Measurements from ENCODE around the gene NECAB2.

Gene NECAB2

DNA sequence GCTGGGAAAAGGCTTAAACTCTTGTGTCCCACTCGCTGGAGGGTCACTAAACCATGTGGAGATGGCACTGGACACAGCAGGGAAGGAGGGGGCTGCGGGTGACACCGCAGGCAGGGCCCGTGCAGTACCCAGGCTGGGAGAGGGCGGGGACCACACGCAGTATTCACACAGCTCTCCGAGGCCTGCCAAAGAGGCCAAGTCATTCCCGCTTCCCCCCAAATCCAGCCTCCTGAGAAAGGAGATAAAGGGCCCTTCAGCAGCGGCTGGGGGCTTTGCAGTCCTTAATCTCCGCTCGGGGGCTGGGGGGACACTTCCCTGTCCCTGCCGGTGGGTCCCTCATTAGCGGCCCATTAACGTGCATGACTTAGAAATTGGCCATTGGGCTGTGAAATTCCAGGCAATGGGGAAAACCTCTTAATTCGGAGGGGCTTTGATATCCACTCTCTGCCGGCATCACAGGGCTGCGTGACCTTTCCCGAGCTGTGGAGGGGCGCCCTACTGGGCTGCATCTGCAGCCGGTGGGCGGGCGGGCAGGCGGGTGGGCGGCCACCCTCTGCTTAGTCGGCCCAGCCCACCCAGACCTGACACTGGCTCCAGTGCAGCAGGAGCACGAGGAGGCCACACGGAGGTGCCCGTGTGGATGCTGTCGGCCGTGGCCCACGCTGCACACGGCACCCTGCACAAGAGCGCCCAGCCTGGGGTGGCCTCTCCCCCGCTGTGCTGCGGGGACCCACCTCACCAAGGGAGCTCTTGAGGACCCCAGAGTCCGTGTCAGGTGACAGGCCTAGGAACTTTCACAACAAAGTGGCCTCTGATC lies 77.2 kb downstream of the NECAB2 start:
- DNase-seq (ENCODE audit: low spot score): no peak

DNA sequence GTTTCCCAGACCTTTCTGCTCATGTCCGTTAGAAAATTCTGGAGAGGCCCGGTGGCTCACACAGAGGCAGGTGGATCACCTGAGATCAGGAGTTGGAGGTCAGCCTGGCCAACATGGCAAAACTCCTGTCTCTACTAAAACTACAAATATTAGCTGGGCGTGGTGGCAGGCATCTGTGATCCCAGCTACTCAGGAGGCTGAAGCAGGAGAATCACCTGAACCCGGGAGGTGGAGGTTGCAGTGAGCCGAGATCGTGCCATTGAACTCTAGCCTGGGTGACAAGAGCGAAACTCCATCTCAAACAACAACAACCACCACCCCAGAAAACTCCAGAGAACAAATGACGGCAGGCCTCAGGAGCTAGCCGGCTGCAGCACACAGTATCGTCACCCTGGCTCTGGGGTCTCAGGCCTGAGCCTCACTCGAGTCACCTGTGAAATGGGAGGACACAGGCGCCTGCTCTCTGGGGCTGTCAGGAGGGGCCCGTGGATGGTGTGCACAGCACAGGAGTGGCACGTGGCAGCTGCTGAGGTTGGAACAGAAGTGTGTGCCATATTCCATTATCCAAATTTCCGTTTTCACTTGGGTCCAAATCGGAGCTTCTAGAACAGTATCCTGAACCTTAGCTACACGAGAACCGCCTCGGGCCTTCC lies 77.9 kb downstream of the NECAB2 start:
- DNase-seq (ENCODE audit: low spot score): no peak

DNA sequence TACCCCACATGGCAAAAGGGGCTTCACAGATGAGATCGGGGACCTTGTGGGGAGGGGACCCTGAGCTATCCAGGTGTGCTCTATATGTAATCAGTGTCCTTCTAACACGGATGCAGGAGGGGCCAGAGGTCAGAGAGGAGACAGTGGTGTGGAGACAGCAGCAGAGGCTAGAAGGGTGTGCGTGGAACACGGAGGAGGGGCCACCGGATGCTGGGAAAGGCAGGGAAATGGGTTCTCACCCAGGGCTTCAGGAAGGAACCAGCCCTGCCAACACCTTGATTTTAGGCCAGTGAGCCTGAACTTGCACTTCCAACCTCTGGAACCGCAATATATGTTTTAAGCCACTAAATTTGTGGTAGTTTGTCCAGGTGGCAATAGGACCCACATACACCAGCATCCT lies 79.2 kb downstream of the NECAB2 start:
- no peak for DNase-seq (ENCODE audit: low spot score)

DNA sequence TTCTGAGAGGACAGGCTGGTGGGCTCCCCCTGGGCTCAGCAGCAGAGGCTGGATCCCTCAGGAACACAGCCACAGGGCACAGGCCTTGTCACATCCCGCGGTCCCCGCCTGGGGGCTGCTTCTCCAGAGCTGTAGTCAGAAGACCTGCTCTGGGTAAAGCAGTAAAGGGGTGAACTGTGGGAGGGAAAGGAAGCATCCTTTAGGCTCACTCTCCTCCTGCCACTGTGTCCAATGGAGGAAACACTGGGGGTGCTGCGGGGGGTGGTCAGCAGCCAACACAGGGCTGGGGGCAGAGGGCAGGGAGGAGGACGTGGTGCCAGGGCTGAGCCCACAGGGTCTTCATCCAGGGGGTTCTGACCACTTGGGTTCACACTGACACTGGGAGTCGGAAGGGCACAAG lies 79.6 kb downstream of the NECAB2 start:
- no peak for DNase-seq (ENCODE audit: low spot score)

DNA sequence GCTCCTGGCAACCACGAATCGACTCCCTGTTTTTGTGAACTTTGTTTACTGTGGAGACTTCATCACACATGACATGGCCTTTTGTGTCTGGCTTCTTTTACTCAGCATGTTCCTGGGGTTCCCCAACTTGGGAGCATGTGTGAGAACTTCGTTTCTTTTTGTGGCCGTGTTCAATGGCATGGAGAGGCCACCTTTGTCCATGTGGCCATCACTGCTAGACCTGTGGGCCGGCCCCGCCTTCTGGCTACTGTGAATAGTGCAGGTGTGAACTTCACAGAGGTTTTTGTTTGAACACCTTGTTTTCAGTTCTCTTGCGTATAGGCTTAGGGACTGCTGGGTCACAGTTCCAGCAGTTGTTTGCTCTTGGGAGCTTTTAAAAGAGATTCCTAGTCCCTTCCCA lies 80.2 kb downstream of the NECAB2 start:
- DNase-seq (ENCODE audit: low spot score): no peak

DNA sequence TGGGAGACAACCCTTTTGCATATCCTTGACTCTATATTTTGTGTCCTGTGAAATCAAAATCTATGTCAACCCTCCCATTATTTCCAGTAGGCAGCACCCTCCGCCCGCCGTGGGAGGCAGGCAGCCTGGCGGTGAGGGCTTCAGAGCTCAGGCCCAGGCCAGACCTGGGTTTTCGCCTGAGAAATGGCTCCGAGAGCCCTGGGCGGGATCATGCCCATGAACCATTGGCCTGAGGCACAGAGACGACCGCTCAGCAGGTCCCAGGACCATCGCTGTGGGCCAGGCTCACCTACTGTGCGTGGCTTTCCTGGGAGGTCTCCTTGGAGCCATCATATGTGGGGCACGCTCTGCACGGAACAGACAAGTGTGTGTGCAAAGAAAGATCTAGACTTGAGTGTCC lies 80.8 kb downstream of the NECAB2 start:
- DNase-seq (ENCODE audit: low spot score): no peak

DNA sequence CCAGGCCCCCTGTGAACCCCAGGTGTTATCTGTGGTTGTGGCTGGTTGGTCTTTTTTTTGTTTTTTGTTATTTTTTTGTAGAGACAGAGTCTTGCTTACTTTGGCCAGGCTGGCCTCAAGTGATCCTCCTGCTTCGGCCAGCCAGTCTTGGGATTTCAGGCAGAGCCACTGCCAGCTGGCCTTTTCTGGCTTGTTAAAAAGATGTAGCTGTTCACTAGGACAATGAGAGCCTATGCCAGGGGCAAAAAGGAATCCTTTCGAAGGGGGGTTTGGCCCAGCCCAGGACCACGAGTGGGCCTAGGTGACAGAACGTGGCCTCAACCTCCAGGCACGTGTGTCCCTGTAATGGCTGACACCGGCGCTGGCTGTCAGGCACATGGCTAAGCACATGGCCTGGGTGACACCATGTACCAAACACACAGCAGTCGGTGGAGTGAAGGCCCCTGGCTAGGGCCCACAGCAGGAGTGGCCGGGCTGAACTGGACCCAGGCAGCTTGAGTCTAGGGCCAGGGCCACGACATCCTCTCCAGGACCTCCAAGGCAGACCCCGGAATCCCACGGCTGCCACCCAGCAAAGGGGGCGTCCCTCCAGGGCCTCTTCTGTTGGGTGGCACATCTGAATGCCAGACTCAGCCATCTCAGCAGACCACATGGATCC lies 81.5 kb downstream of the NECAB2 start:
- no peak for DNase-seq (ENCODE audit: low spot score)

DNA sequence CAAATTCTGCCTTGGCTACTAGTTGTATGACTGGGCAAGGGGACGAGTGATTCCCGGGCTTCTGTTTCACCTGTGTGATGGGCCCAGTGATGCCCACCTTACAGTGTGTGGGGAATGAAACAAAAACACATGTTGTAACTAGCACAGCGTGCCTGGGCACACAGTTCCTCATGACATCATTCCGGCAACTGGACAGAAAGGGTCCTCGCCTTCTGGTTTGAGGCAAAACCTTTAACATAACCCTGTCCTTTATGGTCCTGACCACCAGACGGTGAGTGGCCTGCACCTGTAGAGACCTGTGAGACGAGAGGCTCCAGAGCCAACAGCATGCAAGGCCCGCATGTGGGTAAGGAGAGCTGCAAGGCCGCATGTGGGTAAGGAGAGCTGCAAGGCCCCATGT lies 82.3 kb downstream of the NECAB2 start:
- DNase-seq (ENCODE audit: low spot score): no peak

DNA sequence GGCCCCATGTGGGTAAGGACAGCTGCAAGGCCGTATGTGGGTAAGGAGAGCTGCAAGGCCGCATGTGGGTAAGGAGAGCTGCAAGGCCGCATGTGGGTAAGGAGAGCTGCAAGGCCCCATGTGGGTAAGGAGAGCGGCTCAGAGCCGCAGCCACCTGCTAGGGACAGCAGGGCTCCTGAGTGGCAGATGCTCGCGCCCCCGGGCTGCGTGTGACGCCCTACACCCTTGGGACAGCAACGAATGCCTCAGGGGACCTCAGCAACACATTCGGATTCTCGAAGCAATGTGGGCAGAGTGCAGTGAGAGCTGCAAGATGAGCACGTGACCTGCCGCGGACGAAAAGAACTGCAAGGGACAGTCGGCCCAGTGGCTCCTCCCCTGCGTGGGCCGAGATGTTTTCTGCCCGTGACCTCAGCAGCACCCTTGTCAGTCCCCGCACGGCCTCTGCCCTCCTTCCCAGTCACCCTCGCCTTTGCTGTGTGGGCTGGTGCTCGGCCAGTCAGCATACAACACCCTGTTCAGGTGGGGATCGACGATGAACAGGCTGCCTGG lies 84.1 kb downstream of the NECAB2 start:
- DNase-seq (ENCODE audit: low spot score): no peak
